Activated CD4-positive, alpha-beta memory T cell treated with anti-CD3 and anti-CD28 coated beads for 36 hours (primary cell): ENCODE measurements around the gene SMARCC2. TPM values are rescaled to one million over a fixed set of nuclear protein-coding genes. Genes with fewer than 3 reads are reported as not detected.
"Not testable (repeated sequence)": the region's sequence is repeated elsewhere in the genome, so short reads cannot be mapped to it uniquely, and the experiment has no call there.

Source experiments
- CTCF ChIA-PET: fragments of 350-600 bp; sonication (Branson Sonifier 250); formaldehyde crosslinking; loops from one replicate; lab custom pipeline; 2021; ENCODE audit warnings: antibody characterized with exemption, inconsistent platforms; lab: Charles Lee
- POLR2A ChIA-PET: fragments of 350-600 bp; sonication (Branson Sonifier 250); formaldehyde crosslinking; loops from one replicate; lab custom pipeline; 2021; ENCODE audit warnings: antibody characterized with exemption; lab: Charles Lee
- DNase-seq: peaks from one replicate; pipeline ENCODE4 v3.0.0-alpha.2; 2020
- H3K27ac Mint-ChIP-seq: one replicate; pipeline ENCODE4 v1.8.0; 2021; ENCODE audit warnings: mixed read lengths
- H3K27me3 Mint-ChIP-seq: one replicate; pipeline ENCODE4 v1.8.0; 2021; ENCODE audit warnings: mixed read lengths
- H3K36me3 Mint-ChIP-seq: one replicate; pipeline ENCODE4 v1.8.0; 2021; ENCODE audit warnings: mixed read lengths
- H3K4me1 Mint-ChIP-seq: one replicate; pipeline ENCODE4 v1.8.0; 2021; ENCODE audit warnings: low read depth, mixed read lengths
- H3K4me3 Mint-ChIP-seq: one replicate; pipeline ENCODE4 v1.8.0; 2021; ENCODE audit warnings: mild to moderate bottlenecking, mixed read lengths
- H3K9me3 Mint-ChIP-seq: one replicate; pipeline ENCODE4 v1.8.0; 2021; ENCODE audit warnings: mixed read lengths
- intact Hi-C: fragments of 100-400 bp; cut with micrococcal nuclease; formaldehyde crosslinking; loops from one replicate; pipeline ENCODE4 v1.15.1; 2023
- total RNA-seq, 2 experiments: library from RNA; stranded (reverse); gene quantifications; one replicate each; pipeline ENCODE4 v1.2.3, GENCODE V29; 2021

Gene SMARCC2
- total RNA-seq, 2 experiments from 2014 or later, result 96.4 to 103 TPM

DNA sequence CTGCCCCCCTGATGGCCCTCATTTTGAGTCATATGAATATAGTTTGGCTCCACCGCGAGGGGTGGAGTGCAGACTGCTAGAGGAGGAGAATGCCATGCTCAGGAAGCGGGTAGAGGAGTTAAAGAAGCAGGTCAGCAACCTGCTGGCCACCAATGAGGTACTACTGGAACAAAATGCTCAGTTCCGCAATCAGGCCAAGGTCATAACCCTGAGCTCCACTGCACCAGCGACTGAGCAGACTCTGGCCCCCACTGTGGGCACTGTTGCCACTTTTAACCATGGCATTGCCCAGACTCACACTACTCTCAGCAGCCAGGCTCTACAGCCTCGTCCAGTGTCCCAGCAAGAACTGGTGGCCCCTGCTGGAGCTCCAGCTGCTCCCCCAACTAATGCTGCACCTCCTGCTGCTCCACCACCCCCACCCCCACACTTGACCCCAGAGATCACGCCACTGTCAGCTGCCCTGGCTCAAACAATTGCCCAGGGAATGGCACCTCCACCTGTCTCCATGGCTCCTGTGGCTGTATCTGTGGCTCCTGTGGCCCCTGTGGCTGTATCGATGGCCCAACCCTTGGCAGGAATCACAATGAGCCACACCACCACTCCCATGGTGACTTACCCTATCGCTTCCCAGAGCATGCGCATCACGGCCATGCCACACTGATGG, 67.9 kb downstream of the SMARCC2 start:
- no peak for DNase-seq
- Mint-ChIP-seq H3K36me3 (peaks cover 28% of the 10 kb centered on the region), H3K27ac (no peak overlapping the region), H3K4me1 (peaks cover 39% of the 10 kb centered on the region), H3K9me3 (no peaks in the 10 kb centered on the region), H3K4me3 (no peak overlapping the region), H3K27me3 (no peaks in the 10 kb centered on the region)
- intact Hi-C loops, result no loop called here
- CTCF ChIA-PET, result interaction anchor here (6.9 kb wide), 1 partner anchor 69 kb away, joined by 168 read pairs; the partner anchor contains the start of gene SMARCC2
- POLR2A ChIA-PET, result interaction anchor here (0.6 kb wide), 1 partner anchor 44 kb away, joined by 3 read pairs; no protein-coding TSS in a partner anchor

- ChIA-PET POLR2A (interaction anchor here (0.6 to 6.7 kb wide), 6 partner anchors 14 to 101 kb away, joined by 3 to 101 read pairs (median 12); partner anchors contain the start of genes PA2G4, RNF41 and SMARCC2), CTCF (interaction anchor here (0.6 to 6.9 kb wide), 16 partner anchors 8 to 381 kb away, joined by 3 to 168 read pairs (median 10); partner anchors contain the start of genes ANKRD52, COQ10A, ESYT1 and MYL6)
- Mint-ChIP-seq H3K4me3 (no peak overlapping the region), H3K4me1 (peaks cover 35% of the 10 kb centered on the region), H3K27ac (no peak overlapping the region), H3K36me3 (peaks cover 28% of the 10 kb centered on the region), H3K9me3 (no peaks in the 10 kb centered on the region), H3K27me3 (no peaks in the 10 kb centered on the region)
- intact Hi-C loops, result no loop called here
- no peak for DNase-seq
These were observed 69.0 kb downstream of the SMARCC2 start for GRCh38 chr12:56120158-56120846.

DNA sequence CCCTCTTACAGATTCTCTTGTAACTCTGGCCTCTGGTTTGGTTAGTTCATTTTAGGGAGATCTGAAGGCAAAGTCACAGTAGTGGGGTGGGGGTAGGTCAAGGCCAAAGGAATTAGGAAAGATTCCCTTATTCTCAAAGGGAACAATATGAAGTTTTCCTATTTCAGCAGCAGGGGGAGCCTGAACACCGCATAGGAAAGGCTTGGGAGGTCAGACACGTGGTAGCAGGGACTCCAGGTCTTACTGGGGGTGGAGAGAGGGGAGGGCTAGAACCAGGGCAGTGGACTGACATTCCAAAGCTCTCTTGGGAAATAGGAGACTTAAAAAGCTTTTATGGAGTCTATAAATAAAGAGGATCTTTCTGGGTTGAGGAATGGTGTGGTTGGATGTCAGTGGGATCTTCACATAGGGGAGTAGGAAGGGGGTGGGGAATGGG, 69.9 kb downstream of the SMARCC2 start:
- peak overlapping the region; percentile 100 for H3K27ac Mint-ChIP-seq
- H3K27me3 Mint-ChIP-seq, result no peaks in the 10 kb centered on the region
- DNase-seq, result peak; percentile 73
- ChIA-PET CTCF (interaction anchor here (0.6 to 6.9 kb wide), 18 partner anchors 9 to 381 kb away, joined by 3 to 168 read pairs (median 7); partner anchors contain the start of genes ANKRD52, COQ10A, ESYT1 and MYL6), POLR2A (interaction anchor here (0.6 to 6.7 kb wide), 11 partner anchors 14 to 145 kb away, joined by 3 to 101 read pairs (median 4); partner anchors contain the start of genes PA2G4, RAB5B, RNF41 and SMARCC2)
- no peaks in the 10 kb centered on the region for H3K9me3 Mint-ChIP-seq
- peaks cover 34% of the 10 kb centered on the region for H3K4me1 Mint-ChIP-seq
- peak overlapping the region; percentile 99 for H3K4me3 Mint-ChIP-seq
- intact Hi-C loops, result loop anchor here (1.0 to 5.0 kb wide), 8 partner anchors 139 to 513 kb away; partner anchors contain the start of genes ANKRD52, BAZ2A, CNPY2 and IL23A
- peaks cover 28% of the 10 kb centered on the region for H3K36me3 Mint-ChIP-seq

- ChIA-PET POLR2A (interaction anchor here (0.5 to 6.7 kb wide), 24 partner anchors 9 to 562 kb away, joined by 3 to 101 read pairs (median 4); partner anchors contain the start of genes ANKRD52, ESYT1, IL23A and MYL6), CTCF (interaction anchor here (1.0 to 6.9 kb wide), 33 partner anchors 9 to 517 kb away, joined by 3 to 168 read pairs (median 6); partner anchors contain the start of genes ANKRD52, CNPY2, COQ10A and ERBB3)
- H3K36me3 Mint-ChIP-seq, result peaks cover 34% of the 10 kb centered on the region
- no peaks in the 10 kb centered on the region for H3K9me3 Mint-ChIP-seq
- peak overlapping the region; percentile 99 for H3K4me3 Mint-ChIP-seq
- no peaks in the 10 kb centered on the region for H3K27me3 Mint-ChIP-seq
- no peak for DNase-seq
- intact Hi-C loops, result loop anchor here (1.0 to 5.0 kb wide), 16 partner anchors 7 to 513 kb away; partner anchors contain the start of genes ANKRD52, BAZ2A, CNPY2 and CS
- H3K4me1 Mint-ChIP-seq, result peaks cover 31% of the 10 kb centered on the region
- H3K27ac Mint-ChIP-seq, result peak overlapping the region; percentile 100
These were observed 70.5 kb downstream of the SMARCC2 start for GRCh38 chr12:56118688-56119357.

DNA sequence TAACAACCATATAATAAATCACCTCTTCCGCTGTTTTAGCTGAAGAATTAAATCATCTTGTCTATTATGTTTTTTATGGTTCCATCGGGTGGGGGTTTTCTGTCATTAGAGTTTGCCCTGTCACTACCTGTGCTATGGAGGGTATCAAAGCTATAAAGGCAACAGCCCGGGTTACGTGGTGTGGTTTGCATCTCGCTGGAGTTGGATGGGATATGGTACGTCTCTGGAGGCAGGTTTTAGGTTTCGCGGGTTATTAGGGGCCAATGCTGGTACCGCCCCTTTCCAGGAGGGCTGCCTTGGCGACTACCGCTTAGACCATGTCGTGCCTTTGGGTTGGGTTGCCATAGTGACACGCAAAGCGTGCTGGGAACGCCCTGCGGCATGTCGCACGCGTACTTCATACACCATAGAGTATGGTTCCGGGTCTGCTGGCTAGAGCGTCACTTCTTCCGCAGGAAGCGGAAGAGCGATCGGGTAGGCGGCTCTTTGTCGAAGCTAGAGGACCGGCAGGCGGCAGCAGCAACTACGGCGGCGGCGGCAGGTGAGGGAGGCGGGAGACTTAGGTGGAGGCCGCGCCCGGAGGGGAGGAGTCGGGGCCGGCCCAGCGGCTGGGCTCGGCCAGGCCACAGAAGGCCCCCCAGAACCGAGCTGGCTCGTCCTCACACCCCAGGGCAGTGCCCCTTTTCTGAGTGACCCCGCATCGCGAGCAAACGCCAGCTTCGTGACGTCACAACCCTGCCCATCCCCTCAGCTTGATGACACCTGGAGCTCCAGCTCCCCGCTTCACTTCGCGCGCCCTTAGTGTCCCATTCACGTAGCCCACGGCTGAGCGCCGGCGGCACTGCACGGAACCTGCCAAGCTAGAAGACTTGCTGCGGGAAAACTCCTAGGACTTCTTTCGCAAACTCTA, 71.2 kb downstream of the SMARCC2 start, which contains the start of gene ZC3H10:
Gene ZC3H10 (plus strand): TSS at position 489 of the 910 bp plus-strand sequence. CDS start 2,297 bp downstream, outside the sequence.
- peak; percentile 99 for DNase-seq

DNA sequence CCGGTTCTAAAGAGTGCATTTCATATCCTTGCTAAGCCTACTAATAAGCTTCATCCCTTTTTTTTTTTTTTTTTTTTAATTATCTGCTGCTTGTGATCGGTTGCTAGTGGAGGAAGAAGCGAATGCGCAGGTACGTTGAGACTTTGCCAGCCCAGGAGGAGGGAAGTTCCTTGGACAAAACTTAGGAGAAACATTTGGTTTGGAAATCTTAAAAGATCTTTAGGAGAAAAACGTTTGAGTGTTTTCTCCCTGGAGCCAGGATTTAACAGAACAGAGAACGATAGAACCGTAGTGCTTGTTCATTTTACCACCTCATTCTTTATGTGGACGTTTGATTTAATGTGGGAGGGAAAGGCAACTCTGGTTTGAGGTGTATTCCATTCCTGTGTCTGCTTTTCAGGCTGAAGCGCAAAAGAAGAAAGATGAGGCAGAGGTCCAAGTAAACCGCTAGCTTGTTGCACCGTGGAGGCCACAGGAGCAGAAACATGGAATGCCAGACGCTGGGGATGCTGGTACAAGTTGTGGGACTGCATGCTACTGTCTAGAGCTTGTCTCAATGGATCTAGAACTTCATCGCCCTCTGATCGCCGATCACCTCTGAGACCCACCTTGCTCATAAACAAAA, 72.1 kb downstream of the SMARCC2 start:
- DNase-seq, H3K27me3 Mint-ChIP-seq, H3K9me3 Mint-ChIP-seq: not testable (repeated sequence)
- intact Hi-C loops, result loop anchor here (2.0 to 5.0 kb wide), 5 partner anchors 38 to 515 kb away; partner anchors contain the start of genes BAZ2A, CNPY2, ORMDL2 and SARNP
- CTCF ChIA-PET, result interaction anchor here (1.2 to 6.9 kb wide), 11 partner anchors 11 to 378 kb away, joined by 3 to 168 read pairs (median 6); partner anchors contain the start of genes ESYT1, MYL6, PA2G4 and SMARCC2
- Mint-ChIP-seq H3K4me3 (peak overlapping the region; percentile 99), H3K4me1 (peaks cover 29% of the 10 kb centered on the region), H3K36me3 (peaks cover 50% of the 10 kb centered on the region), H3K27ac (peak overlapping the region; percentile 100)
- POLR2A ChIA-PET, result interaction anchor here (0.6 to 6.7 kb wide), 13 partner anchors 10 to 379 kb away, joined by 3 to 101 read pairs (median 10); partner anchors contain the start of genes ANKRD52, ESYT1, MYL6 and PA2G4

More for the DNA sequence above, 71.2 kb downstream of the SMARCC2 start, which contains the start of gene ZC3H10:
- ChIA-PET CTCF (interaction anchor here (0.6 to 6.9 kb wide), 33 partner anchors 10 to 517 kb away, joined by 3 to 168 read pairs (median 6); partner anchors contain the start of genes ANKRD52, CNPY2, COQ10A and ERBB3), POLR2A (interaction anchor here (0.5 to 6.7 kb wide), 27 partner anchors 9 to 567 kb away, joined by 3 to 101 read pairs (median 4); partner anchors contain the start of genes ANKRD52, ESYT1, IL23A and MYL6)
- Mint-ChIP-seq H3K4me3 (peak within 1 kb of the TSS; percentile 99), H3K27ac (peak within 1 kb of the TSS; percentile 100), H3K36me3 (peaks cover 42% of the 10 kb centered on the region), H3K27me3 (no peaks in the 10 kb centered on the region), H3K4me1 (peaks cover 29% of the 10 kb centered on the region), H3K9me3 (no peaks in the 10 kb centered on the region)
- intact Hi-C loops, result loop anchor here (1.0 to 5.0 kb wide), 16 partner anchors 8 to 514 kb away; partner anchors contain the start of genes BAZ2A, CNPY2, CS and IL23A

DNA sequence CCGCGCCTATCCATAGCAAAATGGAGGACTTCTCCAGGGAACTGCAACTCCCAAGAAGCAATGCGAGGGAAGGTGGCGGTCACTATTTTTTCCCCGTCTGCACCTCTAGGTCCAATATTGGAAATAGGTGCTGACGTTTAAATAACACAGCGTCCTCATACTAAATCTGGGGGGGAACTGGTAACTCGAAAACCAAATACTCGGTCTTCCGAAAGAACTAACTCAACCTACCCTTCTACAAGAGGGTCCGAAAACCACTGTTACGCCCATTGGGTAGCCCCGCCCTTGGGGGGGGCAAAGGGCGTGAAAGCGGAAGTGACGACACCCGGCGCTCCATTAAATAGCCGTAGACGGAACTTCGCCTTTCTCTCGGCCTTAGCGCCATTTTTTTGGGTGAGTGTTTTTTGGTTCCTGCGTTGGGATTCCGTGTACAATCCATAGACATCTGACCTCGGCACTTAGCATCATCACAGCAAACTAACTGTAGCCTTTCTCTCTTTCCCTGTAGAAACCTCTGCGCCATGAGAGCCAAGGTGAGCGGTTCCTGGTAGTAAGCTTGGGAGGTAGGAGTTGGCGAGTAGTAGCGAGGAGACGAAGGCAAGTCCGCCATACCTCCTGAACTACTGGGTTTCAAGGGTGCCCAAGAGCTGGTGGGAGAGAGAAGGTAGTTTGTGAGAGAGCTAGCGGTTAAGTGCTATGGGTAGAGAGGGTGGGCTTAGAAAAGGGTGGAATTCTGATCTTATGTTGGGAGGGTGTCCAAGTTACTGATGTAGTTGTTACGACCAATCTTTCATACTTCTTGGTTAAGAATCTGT, 72.8 kb downstream of the SMARCC2 start, which contains the start of gene RPL41:
Gene RPL41 (plus strand): TSS at position 367 of the 815 bp plus-strand sequence.
- CTCF ChIA-PET, result interaction anchor here (2.0 to 6.9 kb wide), 5 partner anchors 12 to 74 kb away, joined by 6 to 168 read pairs (median 60); partner anchors contain the start of genes ESYT1, MYL6, PA2G4 and SMARCC2
- POLR2A ChIA-PET, result interaction anchor here (0.6 to 6.7 kb wide), 10 partner anchors 11 to 378 kb away, joined by 3 to 101 read pairs (median 6); partner anchors contain the start of genes ESYT1, IL23A, PA2G4 and RAB5B
- Mint-ChIP-seq H3K36me3 (peaks cover 52% of the 10 kb centered on the region), H3K27ac (peak within 1 kb of the TSS; percentile 100), H3K9me3 (no peaks in the 10 kb centered on the region), H3K27me3 (no peaks in the 10 kb centered on the region), H3K4me1 (peaks cover 29% of the 10 kb centered on the region), H3K4me3 (peak within 1 kb of the TSS; percentile 99)
- intact Hi-C loops, result loop anchor here (1.0 to 5.0 kb wide), 8 partner anchors 12 to 516 kb away; partner anchors contain the start of genes BAZ2A, CNPY2, ORMDL2 and PA2G4
- peak; percentile 96 for DNase-seq

- Mint-ChIP-seq H3K27ac (peak overlapping the region; percentile 100), H3K36me3 (peaks cover 53% of the 10 kb centered on the region), H3K4me3 (peak overlapping the region; percentile 99), H3K9me3 (no peaks in the 10 kb centered on the region), H3K4me1 (peaks cover 29% of the 10 kb centered on the region), H3K27me3 (no peaks in the 10 kb centered on the region)
- intact Hi-C loops, result loop anchor here (5.0 kb wide), 4 partner anchors 202 to 517 kb away; partner anchors contain the start of genes BAZ2A, CNPY2, ORMDL2 and SARNP
- CTCF ChIA-PET, result interaction anchor here (0.6 to 6.9 kb wide), 7 partner anchors 12 to 354 kb away, joined by 3 to 168 read pairs (median 3); partner anchors contain the start of genes COQ10A, ESYT1, MYL6B and PA2G4
- POLR2A ChIA-PET, result interaction anchor here (1.0 to 6.7 kb wide), 4 partner anchors 9 to 334 kb away, joined by 3 to 101 read pairs (median 4); partner anchors contain the start of genes IL23A, PA2G4 and TIMELESS
- DNase-seq, result no peak
These were observed 74.0 kb downstream of the SMARCC2 start for GRCh38 chr12:56115329-56115728.
